Activated CD8-positive, alpha-beta memory T cell treated with anti-CD3 and anti-CD28 coated beads, Interleukin-2, amount 50 U/mL, for 48 hours (primary cell): ENCODE measurements around the gene DACT1.
A peak's percentile ranks its signal among the peaks of the same experiment; 100 is the strongest.

Experiments
- DNase-seq: peaks from one replicate; pipeline ENCODE4 v3.0.0-alpha.2; 2020

DACT1 gene

DNA sequence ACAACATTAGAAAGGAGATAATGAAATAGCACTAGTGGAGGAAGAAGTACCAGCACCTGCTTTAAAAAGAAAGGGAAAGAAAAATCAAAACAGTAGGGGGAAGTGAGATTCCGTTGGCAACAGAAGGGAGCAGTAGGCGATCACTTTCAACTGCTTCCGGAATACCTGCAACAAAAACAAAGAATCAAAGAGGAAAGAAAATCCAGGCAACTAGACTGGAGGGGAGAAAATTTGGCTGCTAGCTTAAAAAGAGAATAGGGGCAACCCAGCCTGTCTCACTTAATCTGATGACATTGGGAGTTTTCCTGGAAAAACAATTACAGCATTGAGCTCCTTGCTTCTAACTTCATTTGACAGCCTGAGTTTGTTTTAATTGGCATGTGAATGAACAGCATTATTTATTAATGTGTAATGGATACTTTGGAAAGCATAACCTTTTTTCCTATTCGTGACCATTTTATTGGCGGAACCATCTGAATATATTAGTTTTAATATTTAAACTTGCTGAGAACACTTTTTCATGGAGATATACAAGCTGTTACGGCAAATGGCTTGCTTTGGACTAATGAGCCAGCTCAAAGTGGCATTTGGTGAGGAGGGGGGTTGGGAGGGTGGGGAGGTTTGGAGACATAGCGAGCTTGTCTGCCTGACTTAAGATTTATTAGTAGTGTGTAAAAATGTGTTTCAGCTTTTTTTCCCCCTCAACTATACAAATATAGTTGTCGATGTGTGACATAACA lies 2.5 kb upstream of the DACT1 start:
- no peak for DNase-seq

DNA sequence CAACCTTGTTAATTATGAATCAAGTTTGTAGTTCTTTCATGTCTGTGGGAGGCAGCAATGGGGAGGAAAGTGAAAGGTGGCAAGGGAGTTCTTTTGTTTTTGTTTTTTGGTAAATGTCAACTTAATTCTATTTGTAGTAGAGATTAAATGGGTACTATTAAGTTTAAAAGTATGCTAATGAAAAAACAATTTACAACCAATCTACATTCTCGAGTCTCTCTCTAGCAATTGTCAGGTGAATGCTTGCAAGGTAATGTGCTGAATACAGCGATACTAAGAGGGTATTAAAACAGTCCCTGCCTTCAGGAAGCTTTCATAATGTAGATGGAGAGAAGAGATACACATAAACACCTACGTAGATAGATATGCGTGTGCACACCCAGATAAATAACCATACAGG lies 1.6 kb upstream of the DACT1 start:
- DNase-seq: no peak

DNA sequence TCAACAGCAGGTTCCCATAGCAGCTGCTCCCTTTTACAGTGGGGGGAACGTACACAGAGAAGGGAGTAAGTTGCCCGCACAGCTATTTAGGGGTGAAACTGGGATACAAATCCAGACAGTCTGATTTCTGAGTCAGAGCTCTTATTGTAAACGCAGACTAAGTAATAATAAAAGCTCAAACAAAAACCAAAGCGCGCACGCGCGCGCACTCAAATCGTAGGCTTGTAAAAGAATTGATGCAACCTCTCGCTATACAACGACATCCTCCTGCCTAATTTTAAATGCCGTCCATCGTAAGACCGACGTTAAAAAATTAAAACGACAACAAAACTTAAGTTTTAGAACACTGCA lies 747 bp upstream of the DACT1 start:
- peak; percentile 59 for DNase-seq

GRCh38 chr14:58638231-58639197 lies 752 bp downstream of the DACT1 start:
- DNase-seq: peak; percentile 66

DNA sequence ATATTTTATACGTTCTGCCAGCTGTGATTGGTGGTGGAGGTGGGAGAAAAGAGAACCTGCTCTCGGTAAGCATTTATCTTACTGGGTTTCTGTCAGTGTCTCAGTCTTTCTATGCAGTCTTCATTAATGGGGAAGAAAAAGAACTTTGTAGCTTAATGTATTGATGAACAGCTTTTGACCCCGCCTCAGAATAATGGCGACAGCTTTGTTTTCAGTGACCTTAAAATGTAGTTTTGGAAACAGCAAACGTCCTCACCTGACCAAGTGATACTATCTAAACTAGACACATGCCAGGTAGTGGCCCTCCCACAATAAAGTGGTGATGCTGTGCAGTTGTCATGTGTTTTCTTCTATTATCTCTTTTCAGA lies 1.4 kb downstream of the DACT1 start:
- no peak for DNase-seq

DNA sequence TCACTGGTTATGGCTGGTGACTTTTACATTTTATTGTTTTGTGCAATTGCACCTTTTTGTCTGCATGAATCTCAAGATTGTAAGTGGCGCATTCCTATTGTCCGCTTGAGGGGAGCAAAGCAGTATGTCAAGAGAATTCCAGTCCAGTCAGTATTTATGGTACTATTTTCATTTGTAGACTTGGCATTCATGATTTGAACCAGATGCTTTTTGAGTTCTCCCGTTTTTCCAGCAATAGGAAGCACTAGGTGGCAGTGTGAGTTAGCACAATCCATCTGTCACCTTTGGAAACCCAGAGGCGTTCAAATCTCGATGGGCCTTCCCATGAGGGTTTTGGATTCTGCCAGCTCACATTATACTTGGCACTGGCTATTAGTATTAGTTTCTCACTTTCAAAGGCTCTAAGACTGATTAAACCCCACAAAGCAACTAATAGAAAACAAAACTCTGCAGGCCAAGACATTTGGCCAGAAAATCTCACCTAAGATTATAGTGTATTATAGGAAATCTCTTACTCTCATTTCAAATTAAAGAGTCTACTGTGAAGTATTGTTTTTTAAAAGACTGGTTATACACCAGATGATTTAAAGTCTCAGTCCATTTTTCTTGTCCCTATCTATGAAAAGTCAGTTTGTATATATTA lies 2.2 kb downstream of the DACT1 start:
- DNase-seq: no peak

GRCh38 chr14:58640959-58641358 lies 3.2 kb downstream of the DACT1 start:
- DNase-seq: no peak

DNA sequence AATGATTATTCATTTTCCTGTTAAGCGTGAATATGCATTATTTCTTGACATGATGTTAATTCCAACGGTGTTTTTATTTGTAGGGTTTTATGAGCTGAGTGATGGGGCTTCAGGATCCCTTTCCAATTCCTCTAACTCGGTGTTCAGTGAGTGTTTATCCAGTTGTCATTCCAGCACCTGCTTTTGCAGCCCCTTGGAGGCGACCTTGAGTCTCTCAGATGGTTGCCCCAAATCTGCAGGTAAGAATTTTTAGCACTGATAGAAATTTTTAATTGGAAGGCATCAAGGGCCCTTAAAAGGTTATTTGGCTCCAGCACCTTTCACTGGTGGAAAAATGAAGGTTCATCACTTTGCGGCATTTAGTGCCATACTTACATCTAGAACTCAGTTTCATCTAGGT lies 3.7 kb downstream of the DACT1 start:
- no peak for DNase-seq

- DNase-seq: no peak
Observed at GRCh38 chr14:58643366-58643765, 5.6 kb downstream of the DACT1 start.

DNA sequence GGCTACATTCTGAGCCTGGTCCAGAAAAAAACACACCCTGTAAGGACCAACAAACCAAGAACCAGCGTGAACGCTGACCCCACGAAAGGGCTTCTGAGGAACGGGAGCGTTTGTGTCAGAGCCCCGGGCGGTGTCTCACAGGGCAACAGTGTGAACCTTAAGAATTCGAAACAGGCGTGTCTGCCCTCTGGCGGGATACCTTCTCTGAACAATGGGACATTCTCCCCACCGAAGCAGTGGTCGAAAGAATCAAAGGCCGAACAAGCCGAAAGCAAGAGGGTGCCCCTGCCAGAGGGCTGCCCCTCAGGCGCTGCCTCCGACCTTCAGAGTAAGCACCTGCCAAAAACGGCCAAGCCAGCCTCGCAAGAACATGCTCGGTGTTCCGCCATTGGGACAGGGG lies 7.9 kb downstream of the DACT1 start:
- no peak for DNase-seq

GRCh38 chr14:58646479-58646878 lies 8.7 kb downstream of the DACT1 start:
- no peak for DNase-seq

DNA sequence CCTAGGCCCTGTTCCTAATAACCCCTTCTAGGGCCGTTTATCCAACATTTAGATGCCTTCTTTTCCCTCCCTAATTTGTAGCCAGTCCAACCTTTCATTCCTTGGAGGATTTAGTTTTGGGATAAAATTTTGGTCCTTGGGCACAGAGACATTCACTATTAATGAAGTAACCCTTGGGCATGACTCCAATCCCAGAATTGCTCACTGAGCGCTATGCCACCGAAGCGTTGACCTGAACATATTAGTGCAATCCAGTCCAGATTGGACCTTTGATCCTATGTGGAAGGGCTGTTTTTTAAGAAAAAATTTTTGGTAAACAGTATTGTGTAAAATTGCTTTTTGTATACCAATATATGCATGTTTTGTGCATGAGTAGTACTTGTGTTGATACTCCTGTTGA lies 10.0 kb downstream of the DACT1 start:
- DNase-seq: no peak

- DNase-seq: no peak
Observed at GRCh38 chr14:58650857-58651256, 13.1 kb downstream of the DACT1 start.

- no peak for DNase-seq
Observed at GRCh38 chr14:58656671-58657411, 19.1 kb downstream of the DACT1 start.

GRCh38 chr14:58659061-58659460 lies 21.3 kb downstream of the DACT1 start:
- no peak for DNase-seq

DNA sequence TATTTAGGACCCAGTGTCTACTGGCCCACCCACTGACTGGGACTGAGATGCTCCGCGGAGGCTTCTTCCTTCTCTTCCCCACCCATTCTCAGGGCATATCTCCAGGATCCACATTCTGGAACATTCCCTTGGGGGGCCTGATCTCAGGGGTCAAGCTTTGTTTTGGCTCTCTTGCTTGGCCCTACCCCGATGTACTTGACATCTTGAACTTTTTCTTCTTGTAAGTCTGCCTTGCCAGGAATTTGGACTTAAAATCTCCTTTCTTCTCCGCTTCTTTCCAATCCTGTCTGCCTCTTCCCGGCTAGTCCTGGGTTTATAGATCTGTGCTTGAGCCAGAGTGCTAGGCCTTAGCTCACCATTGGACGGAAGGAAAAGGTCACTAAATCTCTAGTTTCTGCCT lies 22.1 kb downstream of the DACT1 start:
- no peak for DNase-seq

DNA sequence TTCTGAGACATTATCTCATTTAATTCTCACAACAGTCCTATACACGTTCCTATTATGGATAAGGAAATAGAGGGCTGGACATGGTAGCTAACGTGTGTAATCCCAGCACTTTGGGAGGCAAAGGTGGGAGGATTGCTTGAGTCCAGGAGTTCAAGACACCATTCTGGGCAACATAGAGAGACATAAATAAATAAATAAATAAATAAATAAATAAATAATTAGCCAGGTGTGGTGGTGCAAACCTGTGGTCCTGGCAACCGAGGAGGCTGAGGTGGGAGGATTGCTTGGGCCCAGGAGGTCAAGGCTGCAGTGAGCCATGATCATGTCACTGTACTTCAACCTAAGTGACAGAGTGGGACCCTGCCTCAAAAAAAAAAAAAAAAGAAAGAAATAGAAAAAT lies 22.6 kb downstream of the DACT1 start:
- no peak for DNase-seq

DNA sequence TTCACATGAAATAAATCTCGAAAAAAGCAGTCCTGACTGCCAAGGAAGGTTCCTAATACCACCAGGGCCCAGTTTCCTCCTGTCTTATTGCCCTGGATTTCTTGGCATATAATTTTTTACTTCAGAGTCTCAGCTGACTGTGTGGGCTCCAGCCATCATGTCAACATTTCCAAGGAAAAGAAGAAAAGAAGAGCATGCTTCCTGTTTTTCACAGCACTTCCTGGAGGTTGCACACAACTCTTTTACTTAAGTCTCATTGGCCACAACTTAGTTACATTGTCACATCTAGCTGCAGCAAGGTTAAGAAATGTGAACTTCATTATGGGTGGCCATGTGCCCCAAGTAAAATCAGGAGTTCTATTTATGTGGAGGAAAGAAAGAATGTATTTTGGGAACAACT lies 24.3 kb downstream of the DACT1 start:
- DNase-seq: no peak

DNA sequence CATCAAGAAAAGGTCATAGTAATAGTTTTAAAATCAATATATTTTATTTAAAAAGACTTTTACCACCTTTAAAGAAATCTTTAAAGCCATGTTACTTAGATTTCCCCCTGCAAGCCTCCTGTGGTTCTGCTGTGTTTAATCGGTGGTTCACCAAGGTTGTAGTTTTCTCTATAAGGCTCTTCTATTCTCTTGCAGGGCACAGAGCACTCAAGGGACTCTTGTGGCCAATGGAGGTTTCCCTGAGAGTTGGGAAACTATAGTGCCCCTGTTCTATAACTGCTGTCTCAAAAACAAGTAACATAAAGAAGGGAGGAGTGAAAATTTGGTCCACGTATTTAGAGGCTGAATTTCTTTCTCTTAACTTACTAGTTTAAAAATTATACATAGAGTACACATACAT lies 25.0 kb downstream of the DACT1 start:
- no peak for DNase-seq

GRCh38 chr14:58663494-58664111 lies 25.8 kb downstream of the DACT1 start:
- no peak for DNase-seq

GRCh38 chr14:58665773-58666500 lies 28.2 kb downstream of the DACT1 start:
- DNase-seq: no peak

GRCh38 chr14:58666737-58667136 lies 29.0 kb downstream of the DACT1 start:
- DNase-seq: no peak
